Measurements from ENCODE around the gene TMEM232. TPM values are rescaled to one million over a fixed set of nuclear protein-coding genes. Genes with fewer than 3 reads are reported as not detected.
"Not testable (repeated sequence)": the region's sequence is repeated elsewhere in the genome, so short reads cannot be mapped to it uniquely, and the experiment has no call there.

Gene TMEM232
- total RNA-seq, 4 donors from 2014 or later: 0.82 TPM; not detected in 3

DNA sequence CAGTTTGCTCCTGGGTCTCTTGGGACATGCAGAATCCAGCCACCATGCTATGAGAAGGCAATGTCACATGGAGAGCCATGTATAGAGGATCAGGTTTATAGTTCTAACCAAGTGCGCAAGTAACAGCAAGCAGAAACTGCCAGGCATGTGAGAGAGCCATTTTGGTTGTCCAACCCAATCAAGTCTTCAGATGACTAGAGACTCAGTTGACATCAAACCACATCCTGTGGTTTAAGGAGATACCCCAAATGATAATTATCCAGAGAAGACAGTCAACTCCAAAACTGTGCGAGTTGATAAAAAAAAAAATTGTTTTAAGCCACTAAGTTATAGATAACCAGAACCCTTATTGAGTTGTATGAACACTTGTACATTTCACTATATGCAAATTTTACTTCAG is 40.2 kb downstream of the TMEM232 start:
- no peak overlapping the region for H3K27ac ChIP-seq
- H3K27me3 ChIP-seq: no peaks in the 10 kb centered on the region
- no peak for TF ChIP-seq POLR2A (IDR thresholded peaks at IDR 0.05)
- TF ChIP-seq, protein P1, sequence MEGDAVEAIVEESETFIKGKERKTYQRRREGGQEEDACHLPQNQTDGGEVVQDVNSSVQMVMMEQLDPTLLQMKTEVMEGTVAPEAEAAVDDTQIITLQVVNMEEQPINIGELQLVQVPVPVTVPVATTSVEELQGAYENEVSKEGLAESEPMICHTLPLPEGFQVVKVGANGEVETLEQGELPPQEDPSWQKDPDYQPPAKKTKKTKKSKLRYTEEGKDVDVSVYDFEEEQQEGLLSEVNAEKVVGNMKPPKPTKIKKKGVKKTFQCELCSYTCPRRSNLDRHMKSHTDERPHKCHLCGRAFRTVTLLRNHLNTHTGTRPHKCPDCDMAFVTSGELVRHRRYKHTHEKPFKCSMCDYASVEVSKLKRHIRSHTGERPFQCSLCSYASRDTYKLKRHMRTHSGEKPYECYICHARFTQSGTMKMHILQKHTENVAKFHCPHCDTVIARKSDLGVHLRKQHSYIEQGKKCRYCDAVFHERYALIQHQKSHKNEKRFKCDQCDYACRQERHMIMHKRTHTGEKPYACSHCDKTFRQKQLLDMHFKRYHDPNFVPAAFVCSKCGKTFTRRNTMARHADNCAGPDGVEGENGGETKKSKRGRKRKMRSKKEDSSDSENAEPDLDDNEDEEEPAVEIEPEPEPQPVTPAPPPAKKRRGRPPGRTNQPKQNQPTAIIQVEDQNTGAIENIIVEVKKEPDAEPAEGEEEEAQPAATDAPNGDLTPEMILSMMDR (IDR thresholded peaks at IDR 0.05 in 4 of 5, conservative IDR thresholded peaks at IDR 0.05 in 1 of 5): no peak
- H3K36me3 ChIP-seq: no peaks in the 10 kb centered on the region
- intact Hi-C loops (cut with DNase I; ENCODE audit: low total_unique reads): no loop called here
- no peak for ATAC-seq
- no peak overlapping the region for H3K4me3 ChIP-seq
- in situ Hi-C loops (cut with MboI; ENCODE audit: low sequenced_read_pairs in 4 of 4): no loop called here
- no peaks in the 10 kb centered on the region for H3K4me1 ChIP-seq
- DNase-seq: no peak
- H3K9me3 ChIP-seq: no peaks in the 10 kb centered on the region

DNA sequence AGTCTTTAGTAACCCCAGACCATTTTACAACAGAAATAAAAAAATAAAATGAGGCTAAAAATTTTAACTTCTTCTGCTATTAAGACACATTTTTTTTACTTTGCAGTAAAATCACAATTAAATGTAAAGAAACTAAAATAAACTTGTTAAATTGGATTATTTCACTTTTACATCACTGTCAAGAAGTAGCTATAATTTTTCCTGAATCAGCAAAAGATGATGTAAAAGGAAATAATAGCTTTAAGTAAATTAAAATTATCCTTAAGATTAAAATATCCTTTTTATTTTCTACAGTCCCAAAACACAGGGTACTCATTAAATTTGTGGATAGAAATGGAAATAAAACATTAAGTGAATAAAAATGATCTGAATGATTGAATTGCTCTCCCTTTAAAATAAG is 44.5 kb downstream of the TMEM232 start:
- TF ChIP-seq POLR2A (IDR thresholded peaks at IDR 0.05): no peak
- TF ChIP-seq, protein P1 (IDR thresholded peaks at IDR 0.05 in 4 of 5, conservative IDR thresholded peaks at IDR 0.05 in 1 of 5): no peak
- no peaks in the 10 kb centered on the region for H3K4me1 ChIP-seq
- no peaks in the 10 kb centered on the region for H3K9me3 ChIP-seq
- intact Hi-C loops (cut with DNase I; ENCODE audit: low total_unique reads): no loop called here
- no peaks in the 10 kb centered on the region for H3K36me3 ChIP-seq
- H3K4me3 ChIP-seq: no peak overlapping the region
- in situ Hi-C loops (cut with MboI; ENCODE audit: low sequenced_read_pairs in 4 of 4): no loop called here
- ATAC-seq (no peak), DNase-seq (no peak)
- H3K27me3 ChIP-seq: no peaks in the 10 kb centered on the region
- no peak overlapping the region for H3K27ac ChIP-seq

DNA sequence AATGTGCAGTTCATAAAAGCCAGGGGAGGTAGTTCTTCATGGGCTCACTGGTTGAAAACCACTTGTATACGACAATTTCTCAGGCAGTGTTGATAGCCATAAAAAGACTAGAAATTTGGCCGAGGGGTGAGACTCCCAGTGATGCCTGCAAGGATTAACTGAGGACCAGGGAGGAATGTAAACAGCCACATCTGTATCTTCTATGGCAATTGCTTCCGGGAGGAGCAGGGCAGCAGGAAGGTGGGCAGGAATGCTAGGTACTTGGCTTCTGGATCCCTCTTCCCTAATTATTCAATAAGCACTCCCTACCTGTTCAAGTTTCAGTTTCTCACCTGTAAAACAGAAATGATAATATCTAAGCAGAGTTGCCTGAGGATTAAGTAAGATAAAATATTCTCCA is 45.4 kb downstream of the TMEM232 start:
- Histone ChIP-seq H3K9me3 (no peaks in the 10 kb centered on the region), H3K4me3 (no peak overlapping the region), H3K27ac (no peak overlapping the region), H3K27me3 (no peaks in the 10 kb centered on the region), H3K4me1 (no peaks in the 10 kb centered on the region), H3K36me3 (no peaks in the 10 kb centered on the region)
- DNase-seq (no peak), ATAC-seq (no peak)
- intact Hi-C loops (cut with DNase I; ENCODE audit: low total_unique reads): no loop called here
- in situ Hi-C loops (cut with MboI; ENCODE audit: low sequenced_read_pairs in 4 of 4): no loop called here
- TF ChIP-seq, protein P1 (IDR thresholded peaks at IDR 0.05 in 4 of 5, conservative IDR thresholded peaks at IDR 0.05 in 1 of 5): no peak
- TF ChIP-seq POLR2A (IDR thresholded peaks at IDR 0.05): no peak

DNA sequence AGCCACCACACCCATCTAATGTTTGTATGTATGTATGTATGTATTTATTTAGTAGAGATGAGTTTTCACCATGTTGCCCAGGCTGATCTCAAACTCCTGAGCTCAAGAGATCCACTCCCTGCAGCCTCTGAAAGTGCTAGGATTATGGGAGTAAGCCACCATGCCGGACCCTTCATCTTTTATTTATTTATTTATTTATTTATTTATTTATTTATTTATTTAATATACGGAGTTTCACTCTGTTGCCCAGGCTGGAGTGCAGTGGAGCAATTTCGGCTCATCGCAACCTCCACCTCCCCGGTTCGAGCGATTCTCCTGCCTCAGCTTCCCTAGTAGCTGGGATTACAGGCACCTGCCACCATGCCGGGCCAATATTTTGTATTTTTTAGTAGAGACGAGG is 49.9 kb downstream of the TMEM232 start:
- DNase-seq; intact Hi-C loops (cut with DNase I; ENCODE audit: low total_unique reads); H3K27me3 ChIP-seq; ATAC-seq; H3K4me3 ChIP-seq; H3K4me1 ChIP-seq; H3K36me3 ChIP-seq; in situ Hi-C loops (cut with MboI; ENCODE audit: low sequenced_read_pairs in 4 of 4); H3K27ac ChIP-seq; H3K9me3 ChIP-seq: not testable (repeated sequence)

DNA sequence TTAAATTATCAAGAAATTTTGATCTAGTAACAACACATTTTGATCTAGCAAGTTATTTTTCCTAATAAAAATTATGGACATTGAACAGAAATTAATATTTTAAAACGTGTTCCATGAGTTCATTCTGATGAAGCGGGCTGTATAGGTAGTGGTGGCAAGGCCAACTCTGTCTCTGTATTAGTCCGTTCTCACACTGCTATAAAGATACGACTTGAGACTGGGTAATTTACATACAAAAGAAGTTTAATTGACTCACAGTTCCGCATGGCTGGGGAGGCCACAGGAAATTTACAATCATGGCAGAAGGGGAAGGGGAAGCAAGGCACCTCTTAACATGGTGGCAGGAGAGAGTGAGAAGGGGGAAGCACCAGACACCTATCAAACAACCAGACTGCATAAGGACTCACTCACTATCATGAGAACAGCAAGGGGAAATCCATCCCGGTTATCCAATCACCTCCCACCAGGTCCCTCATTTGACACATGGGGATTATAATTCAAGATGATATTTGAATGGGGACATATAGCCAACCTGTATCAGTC is 61.2 kb downstream of the TMEM232 start:
- Histone ChIP-seq H3K27ac (no peak overlapping the region), H3K4me3 (no peak overlapping the region), H3K4me1 (no peaks in the 10 kb centered on the region), H3K9me3 (no peaks in the 10 kb centered on the region), H3K36me3 (no peaks in the 10 kb centered on the region), H3K27me3 (no peaks in the 10 kb centered on the region)
- in situ Hi-C loops (cut with MboI; ENCODE audit: low sequenced_read_pairs in 4 of 4): no loop called here
- intact Hi-C loops (cut with DNase I; ENCODE audit: low total_unique reads): no loop called here
- ATAC-seq (no peak), DNase-seq (no peak)
- TF ChIP-seq, protein P1 (IDR thresholded peaks at IDR 0.05 in 4 of 5, conservative IDR thresholded peaks at IDR 0.05 in 1 of 5): no peak
- TF ChIP-seq POLR2A (IDR thresholded peaks at IDR 0.05): no peak
